Psoas muscle (tissue), 8 donors: Measurements from ENCODE around the gene VAV3. TPM values are rescaled to one million over a fixed set of nuclear protein-coding genes. Genes with fewer than 3 reads are reported as not detected.

Experiments
- ATAC-seq, 4 donors: fragments of 200-7000 bp; cut with Tn5 transposase; one replicate each; pipeline ENCODE4 v1.9.1; 2020; ENCODE audit warnings: moderate library complexity in 3 of 4, mild to moderate bottlenecking in 2 of 4
- DNase-seq, 2 donors: peaks; one replicate each; pipeline ENCODE4 v3.0.0-alpha.2; 2020
- H3K27ac ChIP-seq: fragments of 200-600 bp; one replicate; pipeline ENCODE4 v1.8.0; 2022
- H3K27me3 ChIP-seq, 3 donors: fragments of 200-600 bp in 1 of 3; one replicate each; pipeline versions ENCODE4 v1.6.1 to v1.8.0; 2013 to 2022; ENCODE audit warnings: low read length in 2 of 3, mild to moderate bottlenecking in 2 of 3, moderate library complexity in 1 of 3; ENCODE audit not compliant: insufficient read depth in 3 of 3
- H3K36me3 ChIP-seq, 2 donors: fragments of 200-600 bp in 1 of 2; one replicate each; pipeline versions ENCODE4 v1.6.1 to v1.8.0; 2013 to 2022; ENCODE audit warnings: low read depth in 1 of 2, mild to moderate bottlenecking in 1 of 2, moderate library complexity in 1 of 2; ENCODE audit not compliant: insufficient read depth in 1 of 2
- H3K4me1 ChIP-seq: fragments of 200-600 bp; one replicate; pipeline ENCODE4 v1.8.0; 2022
- H3K4me3 ChIP-seq: fragments of 200-600 bp; one replicate; pipeline ENCODE4 v1.8.0; 2022; ENCODE audit warnings: mild to moderate bottlenecking
- H3K9me3 ChIP-seq: fragments of 200-600 bp; one replicate; pipeline ENCODE4 v1.8.0; 2022
- CTCF ChIP-seq: fragments of 200-600 bp; IDR thresholded peaks from one replicate; pipeline ENCODE4 v1.8.0; 2022; ENCODE audit warnings: antibody characterized with exemption
- WGBS, 3 donors: extraction: QIAGEN DNeasy Blood & Tissue Kit; methylation state at CpG; one replicate each; pipeline versions ENCODE4 v1.1.6 to v1.1.7; 2013; 5-methylcytosine and 5-hydroxymethylcytosine counted together
- intact Hi-C, 2 donors: fragments of 100-400 bp; cut with DNase I; formaldehyde crosslinking; loops; one replicate each; pipeline versions ENCODE4 v1.11.0 to v1.14.2; 2022
- polyA plus RNA-seq, 3 donors: library from polyadenylated mRNA; stranded (reverse); fragments of 200-250 nt; gene quantifications; one replicate each; pipeline ENCODE4 v1.2.3, GENCODE V29; 2013
- total RNA-seq, 4 donors: library from RNA; stranded (reverse); fragmentation: NEBNext Ultra II Directional in 2 of 4; extraction: Animal tissue kit (Norgen Biotek cat#: 25700) in 2 of 4; gene quantifications; one replicate each; pipeline versions ENCODE4 v1.2.1 to v1.2.4, GENCODE V29; 2021 to 2023
- donor health status: healthy with polysubstance abuse.
- donor health status: DM: no; HTN: no; CAD: no; lungs with moderate emphysema.
- donor health status: Bipolar disorder and iron deficiency.
- donor health status: healthy.
- donor health status: DM: yes; HTN: yes; CAD: no.
- donor health status: DM: no; HTN: no; CAD: no.
- donor health status: DM: no; HTN: no; CAD: no.
- donor health status: DM: yes; HTN: yes; CAD: no.

VAV3 gene
- total and polyA plus RNA-seq, 7 donors: 0.28 to 1.7 (median 0.72) TPM

GRCh38 chr1:107776900-107777663 is 187.9 kb downstream of the VAV3 start:
- no peaks in the 10 kb centered on the region for H3K27me3 ChIP-seq
- no peak overlapping the region for H3K4me3 ChIP-seq
- no peaks in the 10 kb centered on the region for H3K9me3 ChIP-seq
- TF ChIP-seq CTCF: no peak
- H3K27ac ChIP-seq: no peak overlapping the region
- ATAC-seq (no peak), DNase-seq (no peak)
- no peaks in the 10 kb centered on the region for H3K4me1 ChIP-seq
- WGBS, 3 donors: 58 to 70% (median 60%) methylated on average over 4 of the region's 4 CpGs
- H3K36me3 ChIP-seq: no peaks in the 10 kb centered on the region
- intact Hi-C loops: no loop called here

GRCh38 chr1:107771377-107771776 is 193.6 kb downstream of the VAV3 start:
- Histone ChIP-seq H3K9me3 (no peaks in the 10 kb centered on the region), H3K27ac (no peak overlapping the region), H3K27me3 (no peaks in the 10 kb centered on the region), H3K4me1 (no peaks in the 10 kb centered on the region), H3K4me3 (no peak overlapping the region), H3K36me3 (no peaks in the 10 kb centered on the region)
- no peak for ATAC-seq
- no peak for DNase-seq
- 91 to 96% (median 94%) methylated on average over 13 of the region's 13 CpGs for WGBS, 3 donors
- intact Hi-C loops: no loop called here
- no peak for TF ChIP-seq CTCF

GRCh38 chr1:107767156-107767582 is 197.8 kb downstream of the VAV3 start:
- ATAC-seq (no peak), DNase-seq (no peak)
- no peaks in the 10 kb centered on the region for H3K9me3 ChIP-seq
- H3K36me3 ChIP-seq: no peaks in the 10 kb centered on the region
- WGBS, 3 donors: 55 to 68% (median 55%) methylated on average over 3 of the region's 3 CpGs
- H3K4me1 ChIP-seq: no peaks in the 10 kb centered on the region
- intact Hi-C loops: no loop called here
- H3K27ac ChIP-seq: no peak overlapping the region
- H3K27me3 ChIP-seq: no peaks in the 10 kb centered on the region
- no peak for TF ChIP-seq CTCF
- no peak overlapping the region for H3K4me3 ChIP-seq

- Histone ChIP-seq H3K27ac (no peak overlapping the region), H3K36me3 (no peaks in the 10 kb centered on the region), H3K27me3 (no peaks in the 10 kb centered on the region), H3K4me1 (no peaks in the 10 kb centered on the region), H3K9me3 (no peaks in the 10 kb centered on the region), H3K4me3 (no peak overlapping the region)
- intact Hi-C loops: no loop called here
- ATAC-seq: no peak
- DNase-seq: no peak
- no peak for TF ChIP-seq CTCF
- 67 to 79% (median 77%) methylated on average over 1 of the region's 1 CpG for WGBS, 3 donors
These were observed 198.4 kb downstream of the VAV3 start for GRCh38 chr1:107766533-107766932.
